Forelimb muscle (tissue), 1 donor: ENCODE measurements around the gene RASAL2. TPM values are rescaled to one million over a fixed set of nuclear protein-coding genes. Genes with fewer than 3 reads are reported as not detected.
"Not testable (repeated sequence)": the region's sequence is repeated elsewhere in the genome, so short reads cannot be mapped to it uniquely, and the experiment has no call there.

Experiments used
- DNase-seq: peaks from one replicate; pipeline ENCODE4 v3.0.0-alpha.2; 2013; ENCODE audit warnings: low read depth
- polyA plus RNA-seq: library from polyadenylated mRNA; unstranded; fragments of 120-200 nt; gene quantifications from one replicate; pipeline ENCODE4 v1.2.1, GENCODE V29; 2013; ENCODE audit not compliant: insufficient read length

RASAL2 gene
- polyA plus RNA-seq, 1 donor, result 12.3 TPM

GRCh38 chr1:178390280-178390679, 296.4 kb downstream of the RASAL2 start:
- not testable (repeated sequence) for DNase-seq

GRCh38 chr1:178393370-178393769, 299.5 kb downstream of the RASAL2 start:
- DNase-seq, result no peak

GRCh38 chr1:178396789-178397188, 302.9 kb downstream of the RASAL2 start:
- DNase-seq, result no peak

GRCh38 chr1:178397678-178398077, 303.8 kb downstream of the RASAL2 start:
- DNase-seq, result no peak

- no peak for DNase-seq
Observed at GRCh38 chr1:178399177-178399728, 305.3 kb downstream of the RASAL2 start.

- no peak for DNase-seq
Observed at GRCh38 chr1:178405137-178405536, 311.2 kb downstream of the RASAL2 start.

GRCh38 chr1:178407215-178407614, 313.3 kb downstream of the RASAL2 start:
- DNase-seq, result no peak

GRCh38 chr1:178407655-178408054, 313.8 kb downstream of the RASAL2 start:
- no peak for DNase-seq

- DNase-seq, result no peak
Observed at GRCh38 chr1:178408871-178409270, 315.0 kb downstream of the RASAL2 start.

GRCh38 chr1:178409541-178409940, 315.6 kb downstream of the RASAL2 start:
- DNase-seq, result no peak

GRCh38 chr1:178411756-178412399, 318.0 kb downstream of the RASAL2 start:
- no peak for DNase-seq

GRCh38 chr1:178412400-178412770, 318.5 kb downstream of the RASAL2 start:
- DNase-seq, result no peak

GRCh38 chr1:178417858-178418257, 324.0 kb downstream of the RASAL2 start:
- no peak for DNase-seq

GRCh38 chr1:178418284-178418955, 324.5 kb downstream of the RASAL2 start:
- no peak for DNase-seq

- no peak for DNase-seq
Observed at GRCh38 chr1:178434360-178434759, 340.5 kb downstream of the RASAL2 start.

GRCh38 chr1:178434899-178435435, 341.1 kb downstream of the RASAL2 start:
- DNase-seq, result no peak

- DNase-seq, result no peak
Observed at GRCh38 chr1:178436899-178437298, 343.0 kb downstream of the RASAL2 start.

- no peak for DNase-seq
Observed at GRCh38 chr1:178438432-178438831, 344.5 kb downstream of the RASAL2 start.

- DNase-seq, result no peak
Observed at GRCh38 chr1:178442925-178443324, 349.0 kb downstream of the RASAL2 start.

- DNase-seq, result no peak
Observed at GRCh38 chr1:178450871-178451270, 357.0 kb downstream of the RASAL2 start.

- DNase-seq, result no peak
Observed at GRCh38 chr1:178451529-178451928, 357.6 kb downstream of the RASAL2 start.

GRCh38 chr1:178452013-178452412, 358.1 kb downstream of the RASAL2 start:
- no peak for DNase-seq

GRCh38 chr1:178456472-178456871, 362.6 kb downstream of the RASAL2 start:
- DNase-seq, result no peak
